H1 (cell line): ENCODE results near the gene CTAGE4. TPM values are rescaled to one million over a fixed set of nuclear protein-coding genes. Genes with fewer than 3 reads are reported as not detected.
"Not testable (repeated sequence)": the region's sequence is repeated elsewhere in the genome, so short reads cannot be mapped to it uniquely, and the experiment has no call there.

Experiments used
- CTCF ChIA-PET: fragments of 300-600 bp; sonication (Branson Sonifier 250); formaldehyde crosslinking; loops from one replicate; lab custom pipeline; 2021; ENCODE audit not compliant: partially characterized antibody; lab: Charles Lee
- POLR2A ChIA-PET: fragments of 300-600 bp; sonication (Branson Sonifier 250); formaldehyde crosslinking; loops from one replicate; lab custom pipeline; 2021; ENCODE audit warnings: inconsistent platforms; ENCODE audit not compliant: partially characterized antibody; lab: Charles Lee
- DNase-seq, 2 experiments: peaks; one replicate each; pipeline versions ENCODE4 v3.0.0 to v3.0.0-alpha.2; 2010 to 2022; ENCODE audit warnings: low spot score in 2 of 2, low read depth in 1 of 2, mixed read lengths in 1 of 2
- FAIRE-seq: peaks from 2 replicates; lab custom pipeline; 2011; peaks lifted over from hg19 to GRCh38; lab: Jason Lieb, UNC
- H2AFZ ChIP-seq: 2 replicates; pipeline ENCODE4 v1.8.1; 2012; ENCODE audit warnings: low read length, inconsistent platforms
- H2AK5ac ChIP-seq: 2 replicates; pipeline ENCODE4 v1.6.1; 2013; ENCODE audit warnings: low read depth, low read length
- H2BK120ac ChIP-seq: replicated peaks from 2 replicates; pipeline ENCODE3; 2013; ENCODE audit warnings: low read depth, low read length, inconsistent platforms
- H2BK12ac ChIP-seq: 2 replicates; pipeline ENCODE4 v1.6.1; 2013; ENCODE audit warnings: low read depth, low read length
- H2BK15ac ChIP-seq: 2 replicates; pipeline ENCODE4 v1.6.1; 2013; ENCODE audit warnings: low read length
- H2BK20ac ChIP-seq: 2 replicates; pipeline ENCODE4 v1.6.1; 2013; ENCODE audit warnings: low read length
- H2BK5ac ChIP-seq: 2 replicates; pipeline ENCODE4 v1.6.1; 2013; ENCODE audit warnings: low read depth, low read length
- H3K14ac ChIP-seq: 2 replicates; pipeline ENCODE4 v1.6.1; 2013; ENCODE audit warnings: inconsistent platforms; ENCODE audit not compliant: insufficient read length
- H3K18ac ChIP-seq: 2 replicates; pipeline ENCODE4 v1.6.1; 2013; ENCODE audit warnings: low read length; ENCODE audit errors: extremely low read depth
- H3K23ac ChIP-seq: 2 replicates; pipeline ENCODE4 v1.6.1; 2013; ENCODE audit warnings: inconsistent platforms; ENCODE audit not compliant: insufficient read length
- H3K23me2 ChIP-seq: 2 replicates; pipeline ENCODE4 v1.6.1; 2013; ENCODE audit warnings: low read depth, low read length
- H3K27ac ChIP-seq: 2 replicates; pipeline ENCODE4 v1.6.1; 2011; ENCODE audit warnings: low read depth, low read length, inconsistent platforms
- H3K27me3 ChIP-seq, 4 experiments: replicated peaks in 1 of 4; 1 replicate in 1 of 4; 2 replicates in 3 of 4; pipeline versions ENCODE4 v1.6.1 to v1.8.1; 2011 to 2013; ENCODE audit warnings: low read length in 3 of 4, mild to moderate bottlenecking in 3 of 4, inconsistent platforms in 2 of 4, mixed read lengths in 2 of 4, moderate library complexity in 1 of 4; ENCODE audit not compliant: control insufficient read depth in 3 of 4, insufficient read depth in 3 of 4; ENCODE audit errors: extremely low read depth in 1 of 4
- H3K36me3 ChIP-seq, 4 experiments: 2 replicates each; pipeline versions ENCODE4 v1.6.1 to v1.8.1; 2011 to 2013; ENCODE audit warnings: mild to moderate bottlenecking in 4 of 4, low read length in 3 of 4, moderate library complexity in 2 of 4, control low read depth in 1 of 4, inconsistent platforms in 1 of 4; ENCODE audit not compliant: insufficient read depth in 4 of 4, control insufficient read depth in 2 of 4
- H3K4ac ChIP-seq: replicated peaks from 2 replicates; pipeline ENCODE3; 2013; ENCODE audit warnings: low read length, low read depth, mixed read lengths, inconsistent platforms; ENCODE audit not compliant: insufficient read length
- H3K4me1 ChIP-seq, 4 experiments: replicated peaks in 1 of 4; 1 replicate in 1 of 4; 2 replicates in 3 of 4; pipeline versions ENCODE4 v1.6.1 to v1.8.1; 2011 to 2013; ENCODE audit warnings: low read length in 3 of 4, inconsistent platforms in 2 of 4, mixed read lengths in 1 of 4; ENCODE audit not compliant: insufficient read depth in 4 of 4, control insufficient read depth in 3 of 4
- H3K4me2 ChIP-seq, 2 experiments: 2 replicates each; pipeline versions ENCODE4 v1.6.1 to v1.8.1; 2011 to 2013; ENCODE audit warnings: low read depth in 2 of 2, low read length in 2 of 2, control low read depth in 1 of 2, inconsistent platforms in 1 of 2, mild to moderate bottlenecking in 1 of 2; ENCODE audit not compliant: insufficient read depth in 1 of 2
- H3K4me3 ChIP-seq, 4 experiments: fragments of 200-600, 300-600 bp in 1 of 4; sonication (generic), shearing (Covaris generic), sonication (Bioruptor Twin) in 1 of 4; 2 replicates each; pipeline versions ENCODE4 v1.5.1 to v1.8.1; 2011 to 2016; ENCODE audit warnings: low read length in 4 of 4, low read depth in 3 of 4, control low read depth in 2 of 4, inconsistent platforms in 2 of 4, mild to moderate bottlenecking in 2 of 4, mixed read lengths in 1 of 4, moderate library complexity in 1 of 4; ENCODE audit not compliant: insufficient read depth in 2 of 4; ENCODE audit errors: extremely low read depth in 1 of 4
- H3K56ac ChIP-seq: replicated peaks from 2 replicates; pipeline ENCODE3; 2013; ENCODE audit warnings: low read depth, mild to moderate bottlenecking, mixed read lengths, low read length, inconsistent platforms; ENCODE audit not compliant: insufficient read length
- H3K79me1 ChIP-seq: 2 replicates; pipeline ENCODE4 v1.6.1; 2013; ENCODE audit warnings: low read depth, low read length, control low read depth
- H3K79me2 ChIP-seq, 2 experiments: 2 replicates each; pipeline versions ENCODE4 v1.6.1 to v1.8.1; 2012 to 2013; ENCODE audit warnings: low read length in 2 of 2, mild to moderate bottlenecking in 2 of 2, inconsistent platforms in 1 of 2; ENCODE audit not compliant: insufficient read depth in 2 of 2, control insufficient read depth in 1 of 2
- H3K9ac ChIP-seq, 4 experiments: replicated peaks in 1 of 4; 1 replicate in 1 of 4; 2 replicates in 3 of 4; pipeline versions ENCODE4 v1.6.1 to v1.8.1; 2011 to 2013; ENCODE audit warnings: low read depth in 3 of 4, low read length in 3 of 4, control low read depth in 2 of 4, mild to moderate bottlenecking in 2 of 4, moderate library complexity in 2 of 4, inconsistent platforms in 1 of 4; ENCODE audit errors: extremely low read depth in 1 of 4
- H3K9me3 ChIP-seq, 2 experiments: 2 replicates each; pipeline versions ENCODE4 v1.6.1 to v1.8.1; 2012 to 2013; ENCODE audit warnings: mild to moderate bottlenecking in 2 of 2, moderate library complexity in 2 of 2, control low read depth in 1 of 2, inconsistent platforms in 1 of 2, low read depth in 1 of 2, low read length in 1 of 2, mixed read lengths in 1 of 2; ENCODE audit not compliant: insufficient read depth in 2 of 2
- H4K20me1 ChIP-seq, 2 experiments: replicated peaks in 1 of 2; 2 replicates each; pipeline versions ENCODE3 to v1.8.1; 2011 to 2013; ENCODE audit warnings: inconsistent platforms in 2 of 2, low read length in 2 of 2, mild to moderate bottlenecking in 1 of 2; ENCODE audit not compliant: insufficient read depth in 2 of 2, control insufficient read depth in 1 of 2
- H4K5ac ChIP-seq: 2 replicates; pipeline ENCODE4 v1.6.1; 2013; ENCODE audit warnings: low read length, low read depth, mixed read lengths, inconsistent platforms; ENCODE audit not compliant: insufficient read length
- H4K8ac ChIP-seq: 2 replicates; pipeline ENCODE4 v1.8.0; 2013; ENCODE audit warnings: mild to moderate bottlenecking, moderate library complexity, low read length, inconsistent platforms; ENCODE audit not compliant: insufficient read depth; ENCODE audit errors: extremely low read depth
- H4K91ac ChIP-seq: replicated peaks from 2 replicates; pipeline ENCODE3; 2013; ENCODE audit warnings: low read length, mixed read lengths, inconsistent platforms; ENCODE audit not compliant: insufficient read length
- WGBS, 2 experiments: shearing (Covaris generic) in 1 of 2; methylation state at CpG; one replicate each; pipeline versions ENCODE4 v1.1.6 to v1.1.7; 2013 to 2015; ENCODE audit warnings: low lambda C conversion rate in 2 of 2, mixed read lengths in 2 of 2, inconsistent platforms in 1 of 2, low coverage in 1 of 2, missing lambda C conversion rate in 1 of 2; ENCODE audit not compliant: insufficient replicate concordance in 2 of 2, insufficient coverage in 1 of 2, insufficient read length in 1 of 2; ENCODE audit errors: extremely low coverage in 1 of 2, missing lambda C conversion rate in 1 of 2; 5-methylcytosine and 5-hydroxymethylcytosine counted together
- polyA plus RNA-seq, 7 experiments: library from polyadenylated mRNA; depleted of rRNA in 3 of 7; stranded (reverse) in 5 of 7; unstranded in 2 of 7; fragments of >200 nt in 5 of 7; fragments of 200-250 nt in 2 of 7; gene quantifications; 1 replicate in 5 of 7; 2 replicates in 1 of 7; 4 replicates in 1 of 7; pipeline versions ENCODE4 v1.2.1 to v1.2.3, GENCODE V29; 2011 to 2013; ENCODE audit warnings: missing spikeins in 2 of 7, mixed read lengths in 2 of 7
- total RNA-seq: library from RNA; stranded (reverse); fragmentation: NEBNext Ultra II Directional; extraction: Animal tissue kit (Norgen Biotek cat#: 25700); gene quantifications from 2 replicates; pipeline ENCODE4 v1.2.1, GENCODE V29; 2021

The CTAGE4 gene
- total and polyA plus RNA-seq, 2 of the 8 experiments (the other 6 are each of a cell fraction or from before 2014, with no cell fraction given), result 2.9 to 10.3 TPM

DNA sequence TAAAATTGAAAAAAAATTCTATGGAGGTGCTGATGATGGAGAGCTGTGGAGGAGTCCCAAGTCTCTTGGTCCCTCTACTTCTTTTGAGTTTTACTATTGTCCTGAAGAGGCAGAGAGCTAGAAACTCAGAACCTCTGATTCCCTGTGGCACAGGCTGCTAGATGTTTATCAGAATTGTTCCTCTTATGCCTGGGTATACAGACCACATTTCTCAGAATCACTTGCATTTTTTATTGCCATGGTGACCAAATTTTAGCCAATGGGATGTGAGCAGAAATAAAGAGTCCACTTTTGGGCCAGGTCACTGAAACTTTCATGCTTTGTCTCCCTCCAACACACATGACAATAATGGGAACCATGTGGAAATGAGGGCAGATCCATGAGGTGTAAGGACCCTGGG is 40.4 kb downstream of the CTAGE4 start:
- H3K56ac ChIP-seq, H2AK5ac ChIP-seq, H3K4ac ChIP-seq, H3K27ac ChIP-seq, H3K27me3 ChIP-seq, H3K4me1 ChIP-seq, H2BK5ac ChIP-seq, H3K79me1 ChIP-seq, DNase-seq, H3K4me2 ChIP-seq, H3K9ac ChIP-seq, H3K79me2 ChIP-seq, H3K9me3 ChIP-seq, H3K18ac ChIP-seq, H4K8ac ChIP-seq, FAIRE-seq, H2BK12ac ChIP-seq, POLR2A ChIA-PET, H2AFZ ChIP-seq, H2BK20ac ChIP-seq, H2BK120ac ChIP-seq, H4K20me1 ChIP-seq, H3K36me3 ChIP-seq, H3K23me2 ChIP-seq, H3K4me3 ChIP-seq, H3K14ac ChIP-seq, H2BK15ac ChIP-seq, H4K5ac ChIP-seq, H4K91ac ChIP-seq, H3K23ac ChIP-seq, CTCF ChIA-PET: not testable (repeated sequence)

DNA sequence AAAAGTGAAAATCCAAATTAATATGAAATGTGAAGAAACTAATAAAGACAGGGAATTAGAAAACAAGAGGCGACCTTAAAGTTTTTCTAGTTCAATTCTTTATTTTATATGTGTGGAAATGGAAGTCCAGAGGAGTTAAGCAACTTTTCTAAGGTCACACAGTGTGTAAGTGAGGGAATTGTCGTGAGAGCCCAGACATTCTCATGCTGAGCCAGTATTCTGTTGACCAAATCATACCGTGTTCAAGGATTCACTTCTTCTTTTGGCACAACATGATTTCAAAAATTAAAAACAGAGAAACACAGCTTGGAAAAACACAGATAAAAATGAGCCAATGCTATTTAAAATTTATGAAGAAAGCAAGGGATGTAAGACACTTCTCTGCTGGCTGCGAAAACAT is 43.6 kb downstream of the CTAGE4 start:
- H3K36me3 ChIP-seq, H4K8ac ChIP-seq, H4K91ac ChIP-seq, H3K27me3 ChIP-seq, H4K5ac ChIP-seq, H3K4me2 ChIP-seq, H2BK12ac ChIP-seq, H4K20me1 ChIP-seq, H3K4me1 ChIP-seq, H2BK15ac ChIP-seq, H3K79me2 ChIP-seq, H3K23me2 ChIP-seq, H2AFZ ChIP-seq, H3K18ac ChIP-seq, H3K9ac ChIP-seq, FAIRE-seq, H2AK5ac ChIP-seq, H2BK5ac ChIP-seq, H2BK120ac ChIP-seq, POLR2A ChIA-PET, H3K56ac ChIP-seq, H3K4me3 ChIP-seq, CTCF ChIA-PET, H3K9me3 ChIP-seq, H3K79me1 ChIP-seq, H3K23ac ChIP-seq, H3K4ac ChIP-seq, H3K27ac ChIP-seq, H3K14ac ChIP-seq, DNase-seq, H2BK20ac ChIP-seq: not testable (repeated sequence)
- 93% methylated on average over 2 of the region's 4 CpGs; no CpG with 5 or more reads in 1 of the 2 experiments for WGBS, 2 experiments
